Measurements from ENCODE around the gene PTPRN2. TPM values are rescaled to one million over a fixed set of nuclear protein-coding genes. Genes with fewer than 3 reads are reported as not detected.

Gene PTPRN2
- total and polyA plus RNA-seq, 2 donors from 2014 or later: 4.8 to 6.2 TPM

DNA sequence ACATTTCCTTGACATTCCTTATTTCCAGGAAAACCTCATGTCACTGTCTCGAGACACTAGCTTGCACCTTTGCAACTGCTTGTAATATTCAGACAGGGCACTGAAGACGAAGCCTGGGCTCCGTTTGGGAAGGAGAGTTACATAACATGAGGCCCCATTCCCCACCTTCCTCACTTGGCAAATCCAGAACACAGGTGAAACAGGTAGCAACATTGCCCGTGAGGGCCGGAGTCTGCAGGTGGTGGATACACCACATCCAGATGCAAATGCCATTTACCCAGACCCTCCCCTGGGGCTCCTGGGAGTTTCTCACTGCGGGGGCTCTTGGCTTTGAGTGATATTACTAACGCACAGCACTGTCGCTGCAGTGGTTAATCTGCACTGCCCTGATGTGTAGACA is 491.0 kb downstream of the PTPRN2 start:
- DNase-seq (peak in 1 of 5 donors; percentile 35), FAIRE-seq (no peak)
- H3K27me3 ChIP-seq (ENCODE audit: control insufficient read depth, insufficient read depth, low read length): no peaks in the 10 kb centered on the region
- H3K4me3 ChIP-seq (ENCODE audit: low read length in 3 of 3): no peak overlapping the region
- intact Hi-C loops (cut with DNase I): no loop called here
- H3K9me3 ChIP-seq (ENCODE audit: control insufficient read depth in 2 of 3, insufficient read depth in 1 of 3, low read length in 3 of 3): no peaks in the 10 kb centered on the region
- H3K4me1 ChIP-seq (ENCODE audit: control insufficient read depth in 2 of 3, insufficient read depth in 2 of 3, low read depth in 1 of 3, low read length in 3 of 3): no peaks in the 10 kb centered on the region
- TF ChIP-seq, protein P1, sequence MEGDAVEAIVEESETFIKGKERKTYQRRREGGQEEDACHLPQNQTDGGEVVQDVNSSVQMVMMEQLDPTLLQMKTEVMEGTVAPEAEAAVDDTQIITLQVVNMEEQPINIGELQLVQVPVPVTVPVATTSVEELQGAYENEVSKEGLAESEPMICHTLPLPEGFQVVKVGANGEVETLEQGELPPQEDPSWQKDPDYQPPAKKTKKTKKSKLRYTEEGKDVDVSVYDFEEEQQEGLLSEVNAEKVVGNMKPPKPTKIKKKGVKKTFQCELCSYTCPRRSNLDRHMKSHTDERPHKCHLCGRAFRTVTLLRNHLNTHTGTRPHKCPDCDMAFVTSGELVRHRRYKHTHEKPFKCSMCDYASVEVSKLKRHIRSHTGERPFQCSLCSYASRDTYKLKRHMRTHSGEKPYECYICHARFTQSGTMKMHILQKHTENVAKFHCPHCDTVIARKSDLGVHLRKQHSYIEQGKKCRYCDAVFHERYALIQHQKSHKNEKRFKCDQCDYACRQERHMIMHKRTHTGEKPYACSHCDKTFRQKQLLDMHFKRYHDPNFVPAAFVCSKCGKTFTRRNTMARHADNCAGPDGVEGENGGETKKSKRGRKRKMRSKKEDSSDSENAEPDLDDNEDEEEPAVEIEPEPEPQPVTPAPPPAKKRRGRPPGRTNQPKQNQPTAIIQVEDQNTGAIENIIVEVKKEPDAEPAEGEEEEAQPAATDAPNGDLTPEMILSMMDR (IDR thresholded peaks at IDR 0.05; ENCODE audit: borderline replicate concordance, extremely low read depth, insufficient read depth): no peak
- H3K9ac ChIP-seq (ENCODE audit: low read length in 3 of 3): no peak overlapping the region
- H3K36me3 ChIP-seq (ENCODE audit: control insufficient read depth in 2 of 3, insufficient read depth in 3 of 3, low read length in 3 of 3): no peaks in the 10 kb centered on the region
- no peak overlapping the region for H3K27ac ChIP-seq (ENCODE audit: low read depth in 2 of 2, low read length in 2 of 2)

DNA sequence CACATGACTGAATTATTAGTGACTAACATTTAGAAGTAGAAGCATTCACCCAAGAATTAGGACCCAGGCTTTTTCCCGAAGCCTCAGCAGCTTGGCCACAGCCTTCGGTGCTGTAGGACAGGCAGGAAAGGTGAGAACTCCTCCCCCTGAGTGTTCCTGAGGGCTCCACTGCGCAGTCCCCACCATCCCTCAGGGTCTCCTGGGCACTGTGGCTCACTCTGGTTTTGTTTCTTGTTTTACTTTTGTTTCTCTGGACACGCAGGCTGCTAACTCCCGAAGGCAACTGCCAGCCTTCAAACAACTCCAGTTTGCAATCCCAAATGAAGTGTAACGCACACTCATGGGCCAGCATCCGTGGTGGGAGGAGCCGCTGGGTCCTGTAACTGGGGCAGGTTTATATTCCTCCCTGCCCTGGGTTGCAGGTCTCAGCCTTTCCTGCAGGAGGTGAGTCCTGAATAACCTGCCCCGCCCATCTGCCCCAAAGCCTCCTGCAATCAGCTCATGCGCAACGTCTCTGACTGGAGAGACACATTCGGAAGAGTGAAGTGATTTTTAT is 492.9 kb downstream of the PTPRN2 start:
- Histone ChIP-seq H3K4me1 (ENCODE audit: control insufficient read depth in 2 of 3, insufficient read depth in 2 of 3, low read depth in 1 of 3, low read length in 3 of 3) (no peaks in the 10 kb centered on the region), H3K9ac (ENCODE audit: low read length in 3 of 3) (no peak overlapping the region), H3K27ac (ENCODE audit: low read depth in 2 of 2, low read length in 2 of 2) (no peak overlapping the region), H3K4me3 (ENCODE audit: low read length in 3 of 3) (no peak overlapping the region), H3K36me3 (ENCODE audit: control insufficient read depth in 2 of 3, insufficient read depth in 3 of 3, low read length in 3 of 3) (no peaks in the 10 kb centered on the region), H3K9me3 (ENCODE audit: control insufficient read depth in 2 of 3, insufficient read depth in 1 of 3, low read length in 3 of 3) (no peaks in the 10 kb centered on the region), H3K27me3 (ENCODE audit: control insufficient read depth, insufficient read depth, low read length) (no peaks in the 10 kb centered on the region)
- TF ChIP-seq, protein P1 (IDR thresholded peaks at IDR 0.05; ENCODE audit: borderline replicate concordance, extremely low read depth, insufficient read depth): no peak
- intact Hi-C loops (cut with DNase I): no loop called here
- DNase-seq (peak in 1 of 5 donors; percentile 26), FAIRE-seq (no peak)

- intact Hi-C loops (cut with DNase I): no loop called here
- Histone ChIP-seq H3K4me1 (ENCODE audit: control insufficient read depth in 2 of 3, insufficient read depth in 2 of 3, low read depth in 1 of 3, low read length in 3 of 3) (no peaks in the 10 kb centered on the region), H3K9me3 (ENCODE audit: control insufficient read depth in 2 of 3, insufficient read depth in 1 of 3, low read length in 3 of 3) (no peaks in the 10 kb centered on the region), H3K9ac (ENCODE audit: low read length in 3 of 3) (no peak overlapping the region), H3K27me3 (ENCODE audit: control insufficient read depth, insufficient read depth, low read length) (no peaks in the 10 kb centered on the region), H3K36me3 (ENCODE audit: control insufficient read depth in 2 of 3, insufficient read depth in 3 of 3, low read length in 3 of 3) (no peaks in the 10 kb centered on the region), H3K27ac (ENCODE audit: low read depth in 2 of 2, low read length in 2 of 2) (no peak overlapping the region), H3K4me3 (ENCODE audit: low read length in 3 of 3) (no peak overlapping the region)
- TF ChIP-seq, protein P1 (IDR thresholded peaks at IDR 0.05; ENCODE audit: borderline replicate concordance, extremely low read depth, insufficient read depth): no peak
- DNase-seq (peak in 1 of 5 donors; percentile 38), FAIRE-seq (no peak)
Measured at GRCh38 chr7:158094046-158094445, 493.6 kb downstream of the PTPRN2 start.

All from kidney (tissue), 14 donors.